Measurements from ENCODE around the gene ABHD2. TPM values are rescaled to one million over a fixed set of nuclear protein-coding genes. Genes with fewer than 3 reads are reported as not detected.

The ABHD2 gene
- total RNA-seq, 1 experiment from 2014 or later = 29.7 TPM

DNA sequence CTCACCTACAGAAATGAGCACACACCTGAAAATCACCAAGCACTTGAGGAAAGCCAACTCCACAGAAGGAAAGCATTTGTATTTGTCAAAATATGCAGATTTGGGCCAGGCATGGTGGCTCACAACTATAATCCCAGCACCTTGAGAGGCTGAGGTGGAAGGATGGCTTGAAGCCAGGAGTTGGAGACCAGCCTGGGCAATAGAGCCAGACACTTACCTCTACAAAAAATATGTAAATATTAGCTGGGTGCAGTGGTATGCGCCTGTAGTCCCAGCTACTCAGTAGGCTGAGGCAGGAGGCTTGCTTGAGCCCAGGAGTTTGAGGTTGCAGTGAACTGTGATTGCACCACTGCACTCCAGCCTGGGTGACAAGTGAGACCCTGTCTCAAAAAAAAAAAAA is 120.8 kb downstream of the ABHD2 start:
- POLR2A ChIA-PET = interaction anchor here (0.6 kb wide), 1 partner anchor 545 kb away, joined by 7 read pairs; no protein-coding TSS in a partner anchor
- DNase-seq (ENCODE audit: low spot score) (no peak), ATAC-seq (no peak)
- CTCF ChIA-PET = interaction anchor here (0.9 to 1.1 kb wide), 2 partner anchors 21 to 31 kb away, joined by 3 to 4 read pairs; no protein-coding TSS in a partner anchor
- H3K4me3 Mint-ChIP-seq = no peak overlapping the region
- H3K27me3 Mint-ChIP-seq (ENCODE audit: low read depth) = no peaks in the 10 kb centered on the region; the same call in 1 of the 2 replicates
- no peak overlapping the region for H3K27ac Mint-ChIP-seq
- H3K36me3 Mint-ChIP-seq = no peaks in the 10 kb centered on the region
- no peak for TF ChIP-seq NR2C2 (CRISPR knock-in tag; IDR thresholded peaks at IDR 0.05)
- TF ChIP-seq FOXK1 (CRISPR knock-in tag; IDR thresholded peaks at IDR 0.05) = no peak
- no peak for TF ChIP-seq GTF2I (CRISPR knock-in tag; conservative IDR thresholded peaks at IDR 0.05)
- no peak for TF ChIP-seq CBFB (CRISPR knock-in tag; IDR thresholded peaks at IDR 0.05; ENCODE audit: low read depth)
- TF ChIP-seq ZBTB43 (CRISPR knock-in tag; IDR thresholded peaks at IDR 0.05) = no peak
- no peak for TF ChIP-seq PRDM15 (CRISPR knock-in tag; IDR thresholded peaks at IDR 0.05)
- TF ChIP-seq ATF3 (CRISPR knock-in tag; conservative IDR thresholded peaks at IDR 0.05) = no peak
- TF ChIP-seq E2F4 (CRISPR knock-in tag; IDR thresholded peaks at IDR 0.05; ENCODE audit: borderline replicate concordance, low read depth) = no peak
- no peak for TF ChIP-seq MXD4 (CRISPR knock-in tag; IDR thresholded peaks at IDR 0.05; ENCODE audit: borderline replicate concordance)
- TF ChIP-seq SMAD4 (CRISPR knock-in tag; IDR thresholded peaks at IDR 0.05) = no peak
- no peak for TF ChIP-seq SMAD3 (CRISPR knock-in tag; IDR thresholded peaks at IDR 0.05; ENCODE audit: borderline replicate concordance)
- no peak for TF ChIP-seq ZBTB21 (CRISPR knock-in tag; IDR thresholded peaks at IDR 0.05; ENCODE audit: borderline replicate concordance)
- H3K9me3 Mint-ChIP-seq = no peaks in the 10 kb centered on the region
- H3K4me1 Mint-ChIP-seq = peaks cover 2% of the 10 kb centered on the region; the same call in 1 of the 2 replicates

DNA sequence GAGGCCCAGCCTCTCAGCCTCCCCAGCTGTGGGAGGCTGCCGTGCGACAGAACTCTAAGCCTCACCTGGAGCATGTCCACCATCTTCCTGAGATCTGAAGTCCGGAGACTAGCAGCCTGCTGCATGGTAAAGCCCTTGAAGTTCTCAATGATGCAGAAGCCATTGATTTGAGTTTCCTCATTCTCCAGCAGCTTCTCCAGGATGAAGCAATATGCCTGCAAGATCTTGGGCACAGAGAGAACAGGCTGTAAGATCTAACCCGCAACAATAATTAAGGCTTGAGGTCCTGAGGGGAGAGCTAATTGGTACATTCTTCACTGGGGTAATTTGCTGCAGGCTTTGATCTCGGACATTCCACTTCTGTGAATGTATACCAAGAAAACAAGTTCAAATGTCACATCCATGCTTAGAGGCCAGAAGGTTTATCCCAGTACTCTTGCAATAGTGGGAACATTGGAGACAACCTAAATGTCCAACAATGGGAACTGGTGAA is 123.5 kb downstream of the ABHD2 start:
- no peak for TF ChIP-seq OVOL2 (CRISPR knock-in tag; IDR thresholded peaks at IDR 0.05; ENCODE audit: borderline replicate concordance)
- TF ChIP-seq, protein P1, sequence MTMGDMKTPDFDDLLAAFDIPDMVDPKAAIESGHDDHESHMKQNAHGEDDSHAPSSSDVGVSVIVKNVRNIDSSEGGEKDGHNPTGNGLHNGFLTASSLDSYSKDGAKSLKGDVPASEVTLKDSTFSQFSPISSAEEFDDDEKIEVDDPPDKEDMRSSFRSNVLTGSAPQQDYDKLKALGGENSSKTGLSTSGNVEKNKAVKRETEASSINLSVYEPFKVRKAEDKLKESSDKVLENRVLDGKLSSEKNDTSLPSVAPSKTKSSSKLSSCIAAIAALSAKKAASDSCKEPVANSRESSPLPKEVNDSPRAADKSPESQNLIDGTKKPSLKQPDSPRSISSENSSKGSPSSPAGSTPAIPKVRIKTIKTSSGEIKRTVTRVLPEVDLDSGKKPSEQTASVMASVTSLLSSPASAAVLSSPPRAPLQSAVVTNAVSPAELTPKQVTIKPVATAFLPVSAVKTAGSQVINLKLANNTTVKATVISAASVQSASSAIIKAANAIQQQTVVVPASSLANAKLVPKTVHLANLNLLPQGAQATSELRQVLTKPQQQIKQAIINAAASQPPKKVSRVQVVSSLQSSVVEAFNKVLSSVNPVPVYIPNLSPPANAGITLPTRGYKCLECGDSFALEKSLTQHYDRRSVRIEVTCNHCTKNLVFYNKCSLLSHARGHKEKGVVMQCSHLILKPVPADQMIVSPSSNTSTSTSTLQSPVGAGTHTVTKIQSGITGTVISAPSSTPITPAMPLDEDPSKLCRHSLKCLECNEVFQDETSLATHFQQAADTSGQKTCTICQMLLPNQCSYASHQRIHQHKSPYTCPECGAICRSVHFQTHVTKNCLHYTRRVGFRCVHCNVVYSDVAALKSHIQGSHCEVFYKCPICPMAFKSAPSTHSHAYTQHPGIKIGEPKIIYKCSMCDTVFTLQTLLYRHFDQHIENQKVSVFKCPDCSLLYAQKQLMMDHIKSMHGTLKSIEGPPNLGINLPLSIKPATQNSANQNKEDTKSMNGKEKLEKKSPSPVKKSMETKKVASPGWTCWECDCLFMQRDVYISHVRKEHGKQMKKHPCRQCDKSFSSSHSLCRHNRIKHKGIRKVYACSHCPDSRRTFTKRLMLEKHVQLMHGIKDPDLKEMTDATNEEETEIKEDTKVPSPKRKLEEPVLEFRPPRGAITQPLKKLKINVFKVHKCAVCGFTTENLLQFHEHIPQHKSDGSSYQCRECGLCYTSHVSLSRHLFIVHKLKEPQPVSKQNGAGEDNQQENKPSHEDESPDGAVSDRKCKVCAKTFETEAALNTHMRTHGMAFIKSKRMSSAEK (CRISPR knock-in tag; IDR thresholded peaks at IDR 0.05; ENCODE audit: borderline replicate concordance) = no peak
- no peak for TF ChIP-seq PRRX2 (CRISPR knock-in tag; IDR thresholded peaks at IDR 0.05)
- TF ChIP-seq SOX15 (CRISPR knock-in tag; IDR thresholded peaks at IDR 0.05) = no peak
- no peak for TF ChIP-seq E2F1 (CRISPR knock-in tag; IDR thresholded peaks at IDR 0.05)
- TF ChIP-seq SMAD3 (CRISPR knock-in tag; IDR thresholded peaks at IDR 0.05; ENCODE audit: borderline replicate concordance) = no peak
- POLR2A ChIA-PET = no interaction called here
- DNase-seq (ENCODE audit: low spot score) = no peak
- Mint-ChIP-seq H3K4me1 (peaks cover under 1% of the 10 kb centered on the region; the same call in 1 of the 2 replicates), H3K27ac (no peak overlapping the region), H3K27me3 (ENCODE audit: low read depth) (no peaks in the 10 kb centered on the region; the same call in 1 of the 2 replicates), H3K9me3 (no peaks in the 10 kb centered on the region), H3K4me3 (no peak overlapping the region), H3K36me3 (no peaks in the 10 kb centered on the region)
- CTCF ChIA-PET = no interaction called here
- no peak for ATAC-seq
